HEK293 (cell line): Measurements from ENCODE around the gene FGFR3.

Source experiments
- MEIS1 ChIP-seq: sonication (generic); formaldehyde crosslinking; IDR thresholded peaks from 2 replicates; pipeline ENCODE4 v1.8.1; 2022; ENCODE audit warnings: missing genetic modification reagents, mild to moderate bottlenecking, borderline replicate concordance
- ZBTB7A ChIP-seq: fragments of 450-650 bp; formaldehyde crosslinking; IDR thresholded peaks from 2 replicates; pipeline ENCODE4 v1.5.1; 2016; ENCODE audit warnings: low read depth, missing biosample characterization, missing genetic modification characterization
- ZNF747 ChIP-seq: fragments of 450-650 bp; formaldehyde crosslinking; IDR thresholded peaks from 2 replicates; pipeline ENCODE4 v1.5.1; 2016; ENCODE audit warnings: missing biosample characterization, missing genetic modification characterization

DNA sequence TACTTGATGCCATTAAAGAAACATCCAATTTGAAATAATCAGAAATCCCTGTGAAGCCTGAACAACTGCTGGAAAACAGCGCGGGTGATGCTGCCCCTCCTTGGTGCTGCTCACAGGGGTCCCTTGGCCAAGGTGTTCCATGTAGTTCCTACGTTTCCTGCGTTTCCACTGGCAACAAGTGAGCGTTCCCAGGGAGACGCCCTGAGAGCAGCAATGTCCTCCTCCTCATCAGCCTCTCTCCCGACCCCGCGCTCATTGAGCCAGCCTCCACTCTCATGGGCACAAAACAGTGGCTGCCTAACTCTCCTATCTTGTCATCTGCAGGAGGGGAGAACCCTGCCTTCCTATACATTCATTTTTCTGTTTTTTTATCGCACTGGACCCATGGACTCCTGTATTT, 44.0 kb downstream of the FGFR3 start:
- TF ChIP-seq ZBTB7A (no peak), ZNF747 (no peak), MEIS1 (CRISPR knock-in tag) (no peak)
